ENCODE measurements around the gene PAWR.
"Not testable (repeated sequence)": the region's sequence is repeated elsewhere in the genome, so short reads cannot be mapped to it uniquely, and the experiment has no call there.

The PAWR gene

GRCh38 chr12:79553863-79554574 is 136.7 kb downstream of the PAWR start:
- in situ Hi-C loops (cut with MboI; ENCODE audit: low sequenced_read_pairs): no loop called here

GRCh38 chr12:79552192-79552591 is 138.6 kb downstream of the PAWR start:
- in situ Hi-C loops (cut with MboI; ENCODE audit: low sequenced_read_pairs): no loop called here

GRCh38 chr12:79549531-79550271 is 141.1 kb downstream of the PAWR start:
- in situ Hi-C loops (cut with MboI; ENCODE audit: low sequenced_read_pairs): no loop called here

GRCh38 chr12:79548610-79548924 is 142.2 kb downstream of the PAWR start:
- in situ Hi-C loops (cut with MboI; ENCODE audit: low sequenced_read_pairs): no loop called here

GRCh38 chr12:79547735-79548609 is 142.8 kb downstream of the PAWR start:
- in situ Hi-C loops (cut with MboI; ENCODE audit: low sequenced_read_pairs): no loop called here

- in situ Hi-C loops (cut with MboI; ENCODE audit: low sequenced_read_pairs): no loop called here
These were observed 143.6 kb downstream of the PAWR start for GRCh38 chr12:79547044-79547734.

- in situ Hi-C loops (cut with MboI; ENCODE audit: low sequenced_read_pairs): no loop called here
These were observed 144.2 kb downstream of the PAWR start for GRCh38 chr12:79546466-79547043.

- in situ Hi-C loops (cut with MboI; ENCODE audit: low sequenced_read_pairs): not testable (repeated sequence)
These were observed 146.3 kb downstream of the PAWR start for GRCh38 chr12:79544439-79544838.

- in situ Hi-C loops (cut with MboI; ENCODE audit: low sequenced_read_pairs): no loop called here
These were observed 153.1 kb downstream of the PAWR start for GRCh38 chr12:79537675-79538074.

GRCh38 chr12:79535751-79536150 is 155.0 kb downstream of the PAWR start:
- in situ Hi-C loops (cut with MboI; ENCODE audit: low sequenced_read_pairs): no loop called here

Data from HL-60/S4 treated with phorbol 12-myristate 13-acetate at 8.2 ng/mL for 4 days and 3 days (cell line).